Activated T-helper 17 cell treated with anti-CD3 and anti-CD28 coated beads, Interleukin-2, amount 50 U/mL, for 72 hours (primary cell): ENCODE results near the gene TTF2. TPM values are rescaled to one million over a fixed set of nuclear protein-coding genes. Genes with fewer than 3 reads are reported as not detected.

Source experiments
- ATAC-seq: fragments of 150-1000 bp; cut with Tn5 transposase; replicated peaks from 2 replicates; pipeline ENCODE4 v1.10.0; 2021; ENCODE audit warnings: mild to moderate bottlenecking, moderate library complexity
- H3K27ac Mint-ChIP-seq: one replicate; pipeline ENCODE4 v1.8.0; 2022; ENCODE audit warnings: mixed read lengths
- H3K27me3 Mint-ChIP-seq: one replicate; pipeline ENCODE4 v1.8.0; 2022; ENCODE audit warnings: mixed read lengths
- H3K36me3 Mint-ChIP-seq: one replicate; pipeline ENCODE4 v1.8.0; 2022; ENCODE audit warnings: low read depth, mild to moderate bottlenecking, mixed read lengths
- H3K4me1 Mint-ChIP-seq: one replicate; pipeline ENCODE4 v1.8.0; 2022; ENCODE audit warnings: mixed read lengths
- H3K4me3 Mint-ChIP-seq: one replicate; pipeline ENCODE4 v1.8.0; 2022; ENCODE audit warnings: mild to moderate bottlenecking, mixed read lengths
- H3K9me3 Mint-ChIP-seq: one replicate; pipeline ENCODE4 v1.8.0; 2022; ENCODE audit warnings: mixed read lengths
- total RNA-seq, 2 donors: library from RNA; stranded (reverse); gene quantifications; one replicate each; pipeline ENCODE4 v1.2.3, GENCODE V29; 2022

The TTF2 gene
- total RNA-seq, 2 donors from 2014 or later: 71.4 to 98.0 TPM

DNA sequence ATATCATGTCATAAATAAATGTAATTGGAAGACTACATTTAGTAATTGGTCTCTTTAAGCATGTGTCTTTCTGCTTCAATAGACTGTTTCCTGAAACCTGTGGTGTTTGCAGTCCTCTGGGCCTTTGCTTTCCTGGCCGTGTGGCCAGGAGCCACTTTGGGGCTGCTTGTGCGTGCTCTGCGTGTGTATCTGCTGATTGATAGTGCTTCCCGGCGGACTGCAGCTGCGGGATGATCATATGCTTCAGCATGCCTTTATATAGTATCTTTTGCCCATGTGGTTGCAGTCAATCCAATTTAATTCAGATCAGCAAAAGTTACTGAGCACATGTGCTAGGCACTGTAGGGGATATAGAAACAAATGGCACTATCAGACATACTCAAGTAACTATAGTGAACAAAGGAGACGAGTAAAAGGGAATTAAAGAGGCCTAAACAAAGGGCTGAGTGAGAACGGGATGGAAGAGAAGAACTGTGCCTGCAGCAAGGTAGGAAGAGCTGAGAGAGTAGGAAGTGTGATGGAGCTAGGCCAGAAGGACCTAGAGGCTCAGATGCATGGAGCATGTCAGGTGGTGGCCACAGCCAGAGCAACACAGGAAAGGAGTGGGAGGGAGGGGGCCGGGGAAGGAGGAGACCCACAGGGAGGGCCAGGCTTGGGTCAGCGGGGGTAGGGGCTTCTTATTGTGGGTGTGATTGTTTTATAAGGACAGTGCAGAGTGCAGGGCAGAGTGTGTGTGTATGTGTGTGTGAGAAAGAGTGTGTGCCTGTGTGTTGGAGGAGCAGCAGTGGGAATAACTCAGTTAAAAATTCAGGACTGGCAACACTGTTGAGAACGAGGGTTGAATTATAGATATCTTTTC, 27.2 kb upstream of the TTF2 start:
- peaks cover 11% of the 10 kb centered on the region for H3K4me1 Mint-ChIP-seq
- no peak overlapping the region for H3K27ac Mint-ChIP-seq
- no peak for ATAC-seq
- no peaks in the 10 kb centered on the region for H3K9me3 Mint-ChIP-seq
- no peaks in the 10 kb centered on the region for H3K36me3 Mint-ChIP-seq
- no peaks in the 10 kb centered on the region for H3K27me3 Mint-ChIP-seq
- H3K4me3 Mint-ChIP-seq: no peak overlapping the region

DNA sequence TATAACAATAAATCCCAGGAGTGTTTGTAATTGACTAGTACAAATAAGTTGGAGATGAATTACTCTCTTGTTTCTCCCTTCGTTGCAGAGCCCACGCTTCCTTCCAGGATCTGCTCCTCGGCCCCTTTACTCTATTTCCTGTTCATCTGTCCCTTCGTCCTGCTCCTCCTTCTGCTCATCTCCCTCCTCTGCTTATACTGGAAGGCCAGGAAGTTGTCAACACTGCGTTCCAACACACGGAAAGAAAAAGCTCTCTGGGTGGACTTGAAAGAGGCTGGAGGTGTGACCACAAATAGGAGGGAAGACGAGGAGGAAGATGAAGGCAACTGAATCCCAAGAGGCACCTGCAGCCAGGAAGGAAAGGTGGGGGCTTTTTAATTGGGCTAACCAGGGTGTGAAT, 26.4 kb upstream of the TTF2 start:
- Mint-ChIP-seq H3K36me3 (no peaks in the 10 kb centered on the region), H3K4me1 (peaks cover 11% of the 10 kb centered on the region), H3K27me3 (no peaks in the 10 kb centered on the region), H3K4me3 (no peak overlapping the region), H3K27ac (no peak overlapping the region), H3K9me3 (no peaks in the 10 kb centered on the region)
- ATAC-seq: no peak

DNA sequence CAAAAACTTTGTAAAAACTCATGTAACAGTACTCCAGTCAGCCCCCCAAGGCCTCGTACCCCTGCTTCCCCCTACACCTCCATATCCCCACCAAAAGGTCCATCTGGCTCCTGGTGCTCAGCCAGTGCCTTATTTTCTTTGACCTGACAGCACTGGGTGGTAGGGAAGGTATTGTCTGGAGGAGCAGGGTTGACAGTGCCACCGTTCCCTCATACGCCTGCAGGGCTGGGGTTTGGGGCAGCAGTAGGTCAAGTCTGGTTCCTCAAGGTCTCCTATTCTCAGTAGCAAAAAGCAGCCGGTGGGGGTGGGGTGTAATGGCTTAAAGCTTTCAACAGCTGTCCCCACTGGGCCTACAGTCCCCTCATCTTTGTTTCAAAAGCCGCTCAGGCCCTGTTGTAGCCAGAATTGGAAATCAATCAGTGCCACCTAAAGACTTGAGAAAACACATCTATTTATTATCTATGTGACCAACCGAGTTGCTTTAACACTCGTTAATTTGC, 25.3 kb upstream of the TTF2 start:
- Mint-ChIP-seq H3K27me3 (no peaks in the 10 kb centered on the region), H3K27ac (no peak overlapping the region), H3K4me3 (no peak overlapping the region), H3K4me1 (peaks cover 11% of the 10 kb centered on the region), H3K36me3 (no peaks in the 10 kb centered on the region), H3K9me3 (no peaks in the 10 kb centered on the region)
- no peak for ATAC-seq

DNA sequence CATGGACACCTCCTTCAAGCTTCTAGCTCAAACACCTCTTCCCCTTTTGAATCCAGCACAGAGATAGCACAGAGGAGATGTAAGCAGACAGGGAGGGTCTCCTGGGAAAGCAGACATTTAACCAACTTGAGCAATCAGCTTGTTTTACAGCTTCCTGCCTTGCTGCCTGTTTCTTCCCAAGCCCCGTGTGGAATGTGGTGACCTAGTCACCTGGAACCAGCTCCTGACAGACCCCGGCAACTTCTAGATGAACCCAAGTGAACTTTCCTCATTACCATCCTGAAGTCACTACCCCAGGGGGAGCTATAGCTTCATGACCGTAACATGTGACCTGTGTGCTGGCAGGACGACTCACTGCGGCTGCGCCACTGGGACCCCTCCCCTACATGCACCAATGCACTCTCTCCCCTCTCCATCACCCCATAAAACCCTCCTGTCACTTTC, 24.1 kb upstream of the TTF2 start:
- no peak for ATAC-seq
- no peaks in the 10 kb centered on the region for H3K27me3 Mint-ChIP-seq
- H3K36me3 Mint-ChIP-seq: no peaks in the 10 kb centered on the region
- no peak overlapping the region for H3K4me3 Mint-ChIP-seq
- H3K4me1 Mint-ChIP-seq: peaks cover 11% of the 10 kb centered on the region
- H3K9me3 Mint-ChIP-seq: no peaks in the 10 kb centered on the region
- H3K27ac Mint-ChIP-seq: no peak overlapping the region

DNA sequence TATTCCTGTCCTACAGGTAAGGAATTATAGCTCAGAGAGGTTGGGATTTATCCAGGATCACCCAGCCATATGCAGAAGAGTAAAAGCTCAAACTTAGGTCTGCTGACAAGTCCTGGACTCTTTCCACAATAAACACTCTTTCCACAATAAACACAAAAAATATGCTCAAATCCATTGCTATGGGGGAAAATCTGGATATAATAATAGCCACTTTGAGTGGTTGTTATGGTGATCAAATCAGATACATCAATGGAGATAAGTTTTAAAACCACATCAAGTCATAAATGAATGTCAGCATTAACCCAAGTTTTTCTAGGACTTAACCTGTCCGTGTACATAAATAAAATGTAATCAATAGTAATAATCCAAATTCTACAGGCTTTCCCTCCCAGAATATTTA, 22.3 kb upstream of the TTF2 start:
- Mint-ChIP-seq H3K4me1 (peaks cover 11% of the 10 kb centered on the region), H3K27ac (no peak overlapping the region)

DNA sequence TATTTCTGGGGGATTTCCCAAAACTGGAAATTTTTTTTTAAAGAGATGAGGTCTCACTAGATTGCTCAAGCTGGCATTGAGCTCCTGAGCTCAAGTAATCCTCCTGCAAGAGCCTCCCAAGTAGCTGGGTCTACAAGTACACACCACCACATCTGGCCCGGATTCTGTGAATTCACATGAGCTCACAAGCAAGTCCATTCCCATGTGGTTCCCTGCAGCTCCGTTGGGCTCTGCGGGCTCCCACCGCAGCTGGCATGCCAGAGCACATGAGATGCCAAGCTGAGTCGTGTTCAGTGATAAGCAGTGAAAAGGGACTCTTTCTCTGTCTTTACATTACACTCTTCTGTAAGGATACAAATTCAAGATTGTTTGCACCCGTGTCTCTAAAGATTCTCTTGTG, 21.9 kb upstream of the TTF2 start:
- Mint-ChIP-seq H3K27ac (no peak overlapping the region), H3K4me3 (no peak overlapping the region), H3K27me3 (no peaks in the 10 kb centered on the region), H3K36me3 (no peaks in the 10 kb centered on the region), H3K9me3 (no peaks in the 10 kb centered on the region), H3K4me1 (peaks cover 7% of the 10 kb centered on the region)
- no peak for ATAC-seq

More for the DNA sequence above, 22.3 kb upstream of the TTF2 start:
- no peaks in the 10 kb centered on the region for H3K27me3 Mint-ChIP-seq
- no peaks in the 10 kb centered on the region for H3K36me3 Mint-ChIP-seq
- no peak overlapping the region for H3K4me3 Mint-ChIP-seq
- H3K9me3 Mint-ChIP-seq: no peaks in the 10 kb centered on the region
- ATAC-seq: no peak

DNA sequence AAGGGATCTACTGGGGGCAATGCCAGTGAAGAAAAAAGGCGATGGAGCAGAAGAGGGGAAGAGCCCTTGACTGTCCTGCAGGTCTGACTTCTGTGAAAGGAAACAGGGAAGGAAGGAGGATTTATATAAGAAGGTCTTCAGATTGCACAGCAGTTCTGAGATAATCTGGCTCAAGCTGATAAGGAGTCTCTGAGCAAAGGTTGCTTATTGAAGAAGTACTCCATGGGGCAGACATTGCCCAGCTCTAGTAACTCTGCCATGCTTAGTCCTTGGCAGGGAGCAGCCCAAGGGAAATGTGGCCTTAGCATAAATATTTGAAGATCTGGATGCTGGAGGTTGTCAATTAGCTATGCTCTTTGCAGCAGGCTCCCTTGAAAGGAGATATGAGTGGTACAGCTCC, 15.9 kb upstream of the TTF2 start:
- Mint-ChIP-seq H3K36me3 (no peaks in the 10 kb centered on the region), H3K9me3 (no peaks in the 10 kb centered on the region), H3K4me3 (no peak overlapping the region), H3K27ac (no peak overlapping the region), H3K4me1 (no peaks in the 10 kb centered on the region), H3K27me3 (no peaks in the 10 kb centered on the region)
- ATAC-seq: no peak

DNA sequence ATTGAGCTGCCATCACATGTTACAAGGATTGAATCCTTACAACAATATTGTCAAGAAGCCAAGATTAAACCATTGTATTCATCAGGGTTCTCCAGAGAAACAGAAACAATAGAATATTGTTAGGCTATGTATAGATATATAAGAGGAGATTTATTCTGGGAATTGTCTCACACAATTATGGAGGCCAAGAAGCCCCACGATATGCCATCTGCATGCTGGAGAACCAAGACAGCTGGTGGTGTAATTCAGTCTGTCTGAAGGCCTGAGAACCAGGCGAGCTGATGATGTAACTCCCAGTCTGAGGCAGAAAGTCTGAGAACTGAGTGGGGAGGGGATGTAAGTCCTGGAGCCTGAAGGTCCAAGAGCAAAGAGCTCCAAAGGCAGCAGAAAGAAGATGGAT, 14.5 kb upstream of the TTF2 start:
- no peak overlapping the region for H3K4me3 Mint-ChIP-seq

DNA sequence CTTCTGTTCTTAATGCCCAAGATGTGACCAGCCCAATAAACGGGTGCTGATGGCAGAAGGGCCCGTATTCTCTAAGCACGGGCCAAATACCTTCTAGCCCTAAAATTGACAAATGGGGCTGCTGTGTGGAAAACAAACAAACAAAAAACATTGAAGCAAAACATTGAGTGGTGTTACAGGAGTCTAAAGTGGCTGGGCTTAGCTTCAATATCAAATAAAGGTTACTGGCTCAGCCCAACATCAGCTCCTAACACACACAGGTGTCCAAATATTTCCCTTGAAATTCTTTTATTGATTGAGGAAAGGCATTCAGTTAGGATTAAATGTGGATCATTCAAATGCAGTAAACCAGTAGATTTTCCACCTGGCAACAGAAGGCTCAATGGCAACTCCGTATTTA, 13.3 kb upstream of the TTF2 start:
- no peaks in the 10 kb centered on the region for H3K36me3 Mint-ChIP-seq
- no peaks in the 10 kb centered on the region for H3K9me3 Mint-ChIP-seq
- no peak for ATAC-seq
- no peak overlapping the region for H3K27ac Mint-ChIP-seq
- no peak overlapping the region for H3K4me3 Mint-ChIP-seq
- H3K4me1 Mint-ChIP-seq: peaks cover 9% of the 10 kb centered on the region
- no peaks in the 10 kb centered on the region for H3K27me3 Mint-ChIP-seq

More for the DNA sequence above, 14.5 kb upstream of the TTF2 start:
- no peaks in the 10 kb centered on the region for H3K27me3 Mint-ChIP-seq
- ATAC-seq: no peak
- H3K4me1 Mint-ChIP-seq: no peaks in the 10 kb centered on the region
- no peaks in the 10 kb centered on the region for H3K9me3 Mint-ChIP-seq
- no peaks in the 10 kb centered on the region for H3K36me3 Mint-ChIP-seq
- no peak overlapping the region for H3K27ac Mint-ChIP-seq

DNA sequence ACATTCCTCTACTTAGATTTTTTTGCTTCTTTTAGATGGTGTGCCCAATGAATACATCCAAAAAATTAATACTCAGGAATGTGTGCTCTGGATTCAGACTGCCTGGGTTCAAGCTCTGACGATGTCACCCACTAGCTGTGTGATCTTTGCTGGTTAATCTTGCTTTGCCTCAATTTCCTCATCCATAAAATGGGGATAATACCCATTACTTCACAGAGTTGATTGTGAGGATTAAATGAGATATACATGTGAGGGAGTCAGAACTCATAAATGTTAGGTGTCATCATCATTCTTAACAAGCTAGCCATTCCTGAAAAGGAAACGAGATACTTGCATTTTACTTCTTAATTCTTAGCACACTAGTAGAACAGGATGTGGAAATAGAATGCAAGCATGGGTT, 12.9 kb upstream of the TTF2 start:
- no peak for ATAC-seq
- Mint-ChIP-seq H3K4me1 (peaks cover 10% of the 10 kb centered on the region), H3K27me3 (no peaks in the 10 kb centered on the region), H3K9me3 (no peaks in the 10 kb centered on the region), H3K36me3 (no peaks in the 10 kb centered on the region), H3K27ac (no peak overlapping the region), H3K4me3 (no peak overlapping the region)

DNA sequence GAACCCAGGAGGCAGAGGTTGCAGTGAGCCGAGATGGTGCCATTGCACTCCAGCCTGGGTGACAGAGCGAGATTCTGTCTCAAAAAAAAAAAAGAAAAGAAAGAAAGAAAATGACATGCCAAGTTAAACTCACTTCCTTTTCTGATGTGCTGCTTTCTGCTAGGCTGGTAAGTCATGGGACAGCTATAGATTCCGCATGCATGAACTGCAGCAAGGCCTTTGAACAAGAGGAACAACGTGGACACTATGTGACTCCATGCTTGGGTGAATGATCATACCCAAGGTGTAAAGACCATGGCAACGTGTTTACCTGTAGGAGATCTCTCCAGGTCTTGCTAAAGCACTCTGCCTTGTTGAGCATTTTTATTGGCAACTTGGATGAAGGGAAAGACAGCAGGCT, 10.3 kb upstream of the TTF2 start:
- Mint-ChIP-seq H3K4me3 (no peak overlapping the region), H3K4me1 (peaks cover 10% of the 10 kb centered on the region), H3K9me3 (no peaks in the 10 kb centered on the region), H3K36me3 (no peaks in the 10 kb centered on the region), H3K27ac (no peak overlapping the region), H3K27me3 (no peaks in the 10 kb centered on the region)
- no peak for ATAC-seq

DNA sequence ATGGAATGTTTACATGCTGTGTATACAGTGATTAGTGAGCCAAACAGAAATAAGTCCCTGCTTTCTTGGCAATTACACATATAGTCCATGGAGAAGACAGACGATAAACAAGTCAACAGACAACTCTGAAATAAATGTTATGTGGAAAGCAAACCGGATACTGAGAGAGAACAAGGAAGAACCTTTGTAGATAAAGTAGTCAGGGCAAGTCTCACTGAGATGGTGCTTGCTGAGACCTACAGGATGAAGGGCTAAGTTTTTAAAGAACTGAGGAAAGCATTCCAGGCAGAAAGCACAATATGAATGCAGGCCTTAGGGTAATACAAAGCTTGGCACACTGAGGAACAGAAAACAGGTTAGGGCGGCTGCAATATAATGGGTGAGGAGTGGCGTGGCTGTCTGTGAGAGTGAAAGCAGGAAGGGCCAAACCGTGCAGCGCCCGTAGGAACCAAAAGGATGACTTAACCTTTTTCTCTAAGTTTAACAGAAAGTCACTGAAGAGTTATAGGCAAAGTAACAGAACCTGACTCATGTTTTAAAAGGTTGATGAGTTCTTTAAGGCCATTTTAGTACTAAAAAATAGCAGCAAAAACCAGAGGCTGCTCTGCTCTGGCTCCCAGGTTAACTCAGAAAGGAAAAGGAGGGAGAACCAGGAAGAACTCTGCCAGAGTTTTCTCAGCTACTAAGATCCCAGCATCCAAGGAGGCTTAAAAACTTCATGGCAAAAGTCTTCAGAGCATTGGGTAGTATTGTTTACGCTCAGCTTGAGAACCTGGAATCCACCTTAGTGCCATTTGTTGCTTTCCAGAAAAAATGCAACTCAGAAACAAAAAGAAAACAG, 8.7 kb upstream of the TTF2 start:
- Mint-ChIP-seq H3K4me3 (peak overlapping the region; percentile 68), H3K4me1 (peaks cover 10% of the 10 kb centered on the region)

DNA sequence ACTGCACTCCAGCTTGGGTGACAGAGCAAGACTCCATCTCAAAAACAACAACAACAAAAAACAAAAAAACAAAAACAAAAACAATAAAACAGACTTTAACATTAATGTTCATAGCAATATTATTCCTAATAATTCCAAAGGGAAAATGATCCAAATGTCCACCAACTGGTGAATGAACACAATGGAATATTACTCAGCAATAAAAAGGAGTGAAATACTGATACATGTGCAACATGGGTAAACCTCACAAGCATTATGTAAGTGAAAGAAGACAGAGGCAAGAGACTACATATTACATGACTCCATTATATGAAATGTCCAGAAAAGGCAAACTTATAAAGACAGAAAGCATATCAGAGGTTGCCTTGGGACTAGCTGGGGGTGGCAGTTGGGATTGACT, 6.1 kb upstream of the TTF2 start:
- no peaks in the 10 kb centered on the region for H3K27me3 Mint-ChIP-seq
- H3K4me3 Mint-ChIP-seq: no peak overlapping the region
- no peak overlapping the region for H3K27ac Mint-ChIP-seq
- no peak for ATAC-seq
- no peaks in the 10 kb centered on the region for H3K9me3 Mint-ChIP-seq
- no peaks in the 10 kb centered on the region for H3K36me3 Mint-ChIP-seq
- peaks cover 19% of the 10 kb centered on the region for H3K4me1 Mint-ChIP-seq

More for the DNA sequence above, 8.7 kb upstream of the TTF2 start:
- Mint-ChIP-seq H3K27me3 (no peaks in the 10 kb centered on the region), H3K27ac (peak overlapping the region; percentile 74), H3K36me3 (no peaks in the 10 kb centered on the region), H3K9me3 (no peaks in the 10 kb centered on the region)
- ATAC-seq: peak; percentile 90

DNA sequence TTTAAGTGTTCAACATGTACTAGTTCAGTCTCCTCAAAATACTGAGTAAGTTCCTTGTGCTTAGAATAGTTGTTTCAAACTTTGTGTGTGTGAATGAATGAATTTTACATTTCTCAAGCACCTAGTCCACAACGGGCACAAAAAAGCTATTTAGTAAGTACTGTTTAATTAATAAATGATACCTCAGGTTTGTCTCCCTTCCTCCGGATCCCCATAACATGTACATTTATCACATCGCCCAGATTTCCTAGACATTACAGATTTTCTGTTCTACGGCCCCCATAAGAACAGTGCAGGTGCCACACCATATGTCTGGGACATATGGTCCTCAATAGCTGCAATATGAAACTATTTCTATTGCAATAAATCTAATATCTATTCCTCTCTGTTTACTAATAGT, 1.3 kb upstream of the TTF2 start:
- Mint-ChIP-seq H3K27ac (no peak overlapping the region), H3K4me3 (no peak overlapping the region), H3K36me3 (peaks cover 33% of the 10 kb centered on the region), H3K27me3 (no peaks in the 10 kb centered on the region), H3K9me3 (no peaks in the 10 kb centered on the region), H3K4me1 (peaks cover 29% of the 10 kb centered on the region)
- no peak for ATAC-seq

DNA sequence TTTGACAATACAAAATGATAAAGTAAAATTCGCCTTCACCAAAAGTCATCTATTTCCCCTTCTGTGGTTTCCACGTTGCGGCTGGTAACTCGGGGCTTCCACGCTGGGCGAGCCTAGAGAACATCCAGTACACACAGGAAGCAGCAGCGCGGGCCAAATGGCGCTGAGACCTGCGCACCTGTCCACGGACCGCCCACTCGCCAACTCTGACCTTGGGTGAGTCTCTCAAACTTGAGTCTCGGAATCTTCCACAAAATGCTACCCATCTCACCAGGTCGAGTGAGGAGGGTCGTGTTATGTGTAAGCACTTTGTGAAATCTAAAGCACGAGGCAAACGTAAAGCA, 820 bp upstream of the TTF2 start:
- peak; percentile 31 for ATAC-seq
- Mint-ChIP-seq H3K4me1 (peaks cover 30% of the 10 kb centered on the region), H3K27ac (no peak overlapping the region), H3K27me3 (no peaks in the 10 kb centered on the region), H3K36me3 (peaks cover 38% of the 10 kb centered on the region), H3K9me3 (no peaks in the 10 kb centered on the region), H3K4me3 (no peak overlapping the region)
